Measurements from ENCODE around the gene NHLRC3. TPM values are rescaled to one million over a fixed set of nuclear protein-coding genes. Genes with fewer than 3 reads are reported as not detected.
A peak's percentile ranks its signal among the peaks of the same experiment; 100 is the strongest.

The NHLRC3 gene
- total and polyA plus RNA-seq, 8 donors = 26.2 to 75.6 (median 67.2) TPM

DNA sequence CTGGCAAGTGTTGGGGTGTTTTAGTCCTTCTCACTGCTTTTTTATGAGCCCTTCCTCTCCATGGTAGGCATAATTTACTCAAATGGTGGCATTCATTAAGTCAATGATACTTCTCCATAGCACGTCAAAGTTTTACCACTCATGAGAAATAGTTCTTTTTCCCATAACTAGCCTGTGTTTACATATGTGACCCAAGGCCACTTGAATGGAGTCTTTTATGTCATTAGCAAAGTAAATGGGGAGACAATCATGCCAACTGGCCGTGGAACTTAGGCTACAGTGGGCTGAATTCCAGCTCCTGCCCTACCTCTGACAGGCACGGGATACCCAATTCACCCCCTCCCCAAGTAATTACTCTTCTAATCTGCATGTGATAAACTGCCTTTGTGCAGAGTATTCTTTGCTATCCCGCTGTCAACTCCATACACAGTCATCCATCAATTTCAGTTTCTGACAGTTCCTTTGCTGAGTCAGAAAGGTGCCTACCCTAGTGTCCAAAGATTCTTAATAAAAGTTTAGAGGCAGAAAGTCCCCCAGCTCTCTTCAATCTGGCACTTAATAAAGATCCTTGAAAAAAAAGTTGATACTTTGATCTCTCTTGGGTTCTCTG, 17.3 kb upstream of the NHLRC3 start:
- H3K36me3 ChIP-seq = peaks cover 0 to 77% of the 10 kb centered on the region in 2 donors

DNA sequence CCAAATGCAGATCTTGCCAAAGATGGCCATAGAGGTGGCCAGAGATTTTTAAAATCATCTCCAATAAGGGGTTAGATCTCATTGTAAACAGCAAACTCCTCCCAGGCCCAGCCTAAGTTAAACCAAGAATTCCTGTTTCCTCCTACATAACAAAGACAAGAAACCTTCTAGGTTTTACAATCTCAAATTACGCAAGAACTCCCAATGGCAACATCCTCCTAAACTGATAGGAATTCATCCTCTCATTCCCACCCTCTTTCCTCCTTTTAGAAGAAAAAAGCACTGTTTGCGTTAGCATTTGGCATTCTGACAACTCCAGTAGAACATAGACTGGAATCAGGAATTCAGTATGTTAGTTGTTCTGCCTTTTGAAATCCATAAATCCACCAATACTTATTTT, 14.9 kb upstream of the NHLRC3 start:
- no peaks in the 10 kb centered on the region for H3K27me3 ChIP-seq
- ATAC-seq (no peak), DNase-seq (no peak)
- no peaks in the 10 kb centered on the region for H3K9me3 ChIP-seq
- intact Hi-C loops (cut with DNase I) = no loop called here
- H3K36me3 ChIP-seq = peaks cover 0 to 84% of the 10 kb centered on the region in 2 donors
- TF ChIP-seq, protein P1, sequence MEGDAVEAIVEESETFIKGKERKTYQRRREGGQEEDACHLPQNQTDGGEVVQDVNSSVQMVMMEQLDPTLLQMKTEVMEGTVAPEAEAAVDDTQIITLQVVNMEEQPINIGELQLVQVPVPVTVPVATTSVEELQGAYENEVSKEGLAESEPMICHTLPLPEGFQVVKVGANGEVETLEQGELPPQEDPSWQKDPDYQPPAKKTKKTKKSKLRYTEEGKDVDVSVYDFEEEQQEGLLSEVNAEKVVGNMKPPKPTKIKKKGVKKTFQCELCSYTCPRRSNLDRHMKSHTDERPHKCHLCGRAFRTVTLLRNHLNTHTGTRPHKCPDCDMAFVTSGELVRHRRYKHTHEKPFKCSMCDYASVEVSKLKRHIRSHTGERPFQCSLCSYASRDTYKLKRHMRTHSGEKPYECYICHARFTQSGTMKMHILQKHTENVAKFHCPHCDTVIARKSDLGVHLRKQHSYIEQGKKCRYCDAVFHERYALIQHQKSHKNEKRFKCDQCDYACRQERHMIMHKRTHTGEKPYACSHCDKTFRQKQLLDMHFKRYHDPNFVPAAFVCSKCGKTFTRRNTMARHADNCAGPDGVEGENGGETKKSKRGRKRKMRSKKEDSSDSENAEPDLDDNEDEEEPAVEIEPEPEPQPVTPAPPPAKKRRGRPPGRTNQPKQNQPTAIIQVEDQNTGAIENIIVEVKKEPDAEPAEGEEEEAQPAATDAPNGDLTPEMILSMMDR (IDR thresholded peaks at IDR 0.05) = no peak
- H3K4me1 ChIP-seq = no peaks in the 10 kb centered on the region
- no peak overlapping the region for H3K4me3 ChIP-seq
- H3K27ac ChIP-seq = peak overlapping the region in 1 of 2 donors; percentile 44

More for the DNA sequence above, 17.3 kb upstream of the NHLRC3 start:
- intact Hi-C loops (cut with DNase I) = no loop called here
- no peaks in the 10 kb centered on the region for H3K4me1 ChIP-seq
- ATAC-seq (peak; percentile 35), DNase-seq (no peak)
- no peak overlapping the region for H3K27ac ChIP-seq
- no peak overlapping the region for H3K4me3 ChIP-seq
- TF ChIP-seq, protein P1 (IDR thresholded peaks at IDR 0.05) = no peak
- H3K9me3 ChIP-seq = no peaks in the 10 kb centered on the region
- no peaks in the 10 kb centered on the region for H3K27me3 ChIP-seq

DNA sequence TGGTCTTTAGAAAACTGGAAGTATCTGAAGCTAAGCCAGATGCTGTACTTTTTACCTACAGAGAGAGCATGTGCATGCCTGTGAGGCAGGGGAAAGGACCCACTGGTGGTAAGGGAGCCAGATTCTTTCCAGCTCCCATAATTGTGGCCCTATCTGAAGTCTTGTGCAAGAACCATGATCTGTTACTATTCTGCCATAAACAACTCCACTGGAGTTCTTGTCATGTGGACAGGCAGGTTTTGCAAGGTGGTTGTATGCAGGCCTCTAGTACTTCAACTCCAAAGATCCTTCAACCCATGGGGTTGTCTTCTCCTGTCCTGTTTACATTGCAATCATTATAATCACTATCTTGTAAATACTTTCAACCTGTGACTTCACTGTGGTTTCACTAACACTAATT, 14.5 kb upstream of the NHLRC3 start:
- no peaks in the 10 kb centered on the region for H3K27me3 ChIP-seq
- intact Hi-C loops (cut with DNase I) = no loop called here
- no peaks in the 10 kb centered on the region for H3K4me1 ChIP-seq
- peaks cover 0 to 89% of the 10 kb centered on the region in 2 donors for H3K36me3 ChIP-seq
- peak overlapping the region in 1 of 2 donors; percentile 44 for H3K27ac ChIP-seq
- no peak overlapping the region for H3K4me3 ChIP-seq
- ATAC-seq = peak; percentile 87
- TF ChIP-seq, protein P1 (IDR thresholded peaks at IDR 0.05) = no peak
- peak in 1 of 4 donors; percentile 34 for DNase-seq
- H3K9me3 ChIP-seq = no peaks in the 10 kb centered on the region

DNA sequence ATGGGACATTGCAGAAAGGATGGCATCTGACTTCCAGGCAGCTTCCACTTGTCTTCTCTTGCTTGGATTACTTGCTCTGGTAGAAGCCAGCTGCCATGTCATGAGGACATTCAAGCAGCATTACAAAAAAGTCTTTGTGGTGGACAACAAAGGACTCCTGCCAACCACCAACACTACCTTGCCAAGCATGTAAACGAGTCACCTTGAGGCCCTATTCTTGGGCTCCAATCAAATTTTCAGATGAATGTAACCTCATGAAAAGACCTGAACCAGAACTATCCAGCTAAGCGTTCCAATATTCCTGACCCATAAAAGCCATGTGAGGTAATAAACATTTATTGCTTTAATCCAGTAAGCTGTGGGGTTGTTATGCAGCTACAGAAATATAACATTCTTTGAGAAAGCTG, 12.8 kb upstream of the NHLRC3 start:
- Histone ChIP-seq H3K9me3 (no peaks in the 10 kb centered on the region), H3K27ac (no peak overlapping the region), H3K4me1 (no peaks in the 10 kb centered on the region), H3K36me3 (peaks cover 0 to 84% of the 10 kb centered on the region in 2 donors), H3K27me3 (no peaks in the 10 kb centered on the region), H3K4me3 (no peak overlapping the region)
- intact Hi-C loops (cut with DNase I) = no loop called here
- ATAC-seq = no peak
- TF ChIP-seq, protein P1 (IDR thresholded peaks at IDR 0.05) = no peak
- no peak for DNase-seq

DNA sequence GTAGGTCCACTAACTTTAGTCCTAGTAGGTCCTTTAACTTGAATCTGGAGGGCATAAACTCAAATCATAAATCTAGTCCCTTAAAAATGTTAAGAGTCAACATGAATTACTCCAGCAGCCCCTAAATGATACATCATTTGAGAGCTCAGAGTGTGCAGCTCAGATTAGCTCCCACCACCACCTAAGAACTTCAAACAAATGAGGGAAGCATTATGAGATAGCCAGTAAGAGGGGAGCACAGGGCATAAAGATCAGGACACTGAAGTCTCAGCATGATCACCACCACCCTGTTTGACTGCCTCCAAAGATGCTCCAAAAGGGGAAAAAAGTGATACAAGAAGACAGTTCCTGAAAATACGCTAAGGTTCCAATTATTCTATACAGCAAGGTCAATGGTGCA, 6.1 kb upstream of the NHLRC3 start:
- intact Hi-C loops (cut with DNase I) = no loop called here

More for the DNA sequence above, 6.1 kb upstream of the NHLRC3 start:
- no peaks in the 10 kb centered on the region for H3K9me3 ChIP-seq
- peaks cover 10 to 35% of the 10 kb centered on the region in 2 donors for H3K4me1 ChIP-seq
- no peak for ATAC-seq
- H3K36me3 ChIP-seq = peaks cover 0 to 17% of the 10 kb centered on the region in 2 donors
- no peak overlapping the region for H3K27ac ChIP-seq
- TF ChIP-seq, protein P1 (IDR thresholded peaks at IDR 0.05) = no peak
- H3K4me3 ChIP-seq = no peak overlapping the region
- H3K27me3 ChIP-seq = no peaks in the 10 kb centered on the region
- DNase-seq = no peak

All from left lung (tissue), 10 donors.